Measurements from ENCODE around the gene BRD4.

Gene BRD4

DNA sequence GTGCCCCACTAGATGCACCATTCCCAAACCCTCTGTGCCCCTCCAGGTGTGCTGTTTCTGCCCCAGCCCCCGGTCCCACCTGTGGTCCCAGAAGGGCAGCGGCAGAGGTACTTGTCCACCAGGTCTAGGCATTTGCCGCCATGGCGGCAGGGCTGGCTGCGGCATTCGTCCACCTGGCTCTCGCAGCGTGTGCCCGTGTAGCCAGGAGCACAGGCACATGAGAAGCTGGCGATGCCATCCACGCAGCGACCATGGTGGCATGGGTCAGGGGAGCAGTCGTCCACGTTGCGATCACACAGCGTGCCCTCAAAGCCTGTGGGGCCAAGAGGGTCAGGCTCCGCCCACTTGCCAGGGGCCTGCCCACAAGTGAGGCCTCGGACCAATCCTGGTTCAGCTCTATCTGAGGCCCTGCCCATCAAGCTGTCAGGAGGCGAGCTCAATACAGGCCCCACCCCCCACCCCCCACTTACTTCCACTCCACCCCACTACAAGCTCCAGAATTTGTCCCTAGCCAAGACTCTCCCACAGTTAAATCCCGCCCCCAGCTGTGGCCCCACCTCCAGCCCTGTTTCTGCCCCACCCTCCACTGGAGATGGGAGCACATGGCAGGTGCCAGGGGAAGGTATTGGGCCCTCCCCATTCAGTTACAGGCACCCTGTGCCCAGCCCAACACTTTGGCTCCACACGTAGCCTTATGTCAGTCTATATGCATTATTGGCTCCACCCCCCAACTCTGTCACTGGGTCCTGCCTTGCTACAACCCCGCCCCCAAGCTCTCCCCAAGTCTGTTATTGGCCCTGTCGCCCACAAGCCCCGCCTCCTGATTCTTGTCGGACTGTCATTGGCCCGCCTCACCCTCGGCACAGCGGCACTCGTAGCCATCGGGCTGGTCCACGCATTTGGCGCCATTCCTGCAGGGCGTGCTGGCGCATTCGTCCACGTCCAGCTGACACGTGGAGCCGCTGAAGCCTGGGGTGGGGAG lies 145.0 kb downstream of the BRD4 start:
- H3K9me3 ChIP-seq (ENCODE audit: severe bottlenecking): no peaks in the 10 kb centered on the region
- H3K27me3 ChIP-seq (ENCODE audit: insufficient read depth, low read depth, severe bottlenecking): no peaks in the 10 kb centered on the region
- H3K27ac ChIP-seq: no peak overlapping the region
- TF ChIP-seq, protein P1, sequence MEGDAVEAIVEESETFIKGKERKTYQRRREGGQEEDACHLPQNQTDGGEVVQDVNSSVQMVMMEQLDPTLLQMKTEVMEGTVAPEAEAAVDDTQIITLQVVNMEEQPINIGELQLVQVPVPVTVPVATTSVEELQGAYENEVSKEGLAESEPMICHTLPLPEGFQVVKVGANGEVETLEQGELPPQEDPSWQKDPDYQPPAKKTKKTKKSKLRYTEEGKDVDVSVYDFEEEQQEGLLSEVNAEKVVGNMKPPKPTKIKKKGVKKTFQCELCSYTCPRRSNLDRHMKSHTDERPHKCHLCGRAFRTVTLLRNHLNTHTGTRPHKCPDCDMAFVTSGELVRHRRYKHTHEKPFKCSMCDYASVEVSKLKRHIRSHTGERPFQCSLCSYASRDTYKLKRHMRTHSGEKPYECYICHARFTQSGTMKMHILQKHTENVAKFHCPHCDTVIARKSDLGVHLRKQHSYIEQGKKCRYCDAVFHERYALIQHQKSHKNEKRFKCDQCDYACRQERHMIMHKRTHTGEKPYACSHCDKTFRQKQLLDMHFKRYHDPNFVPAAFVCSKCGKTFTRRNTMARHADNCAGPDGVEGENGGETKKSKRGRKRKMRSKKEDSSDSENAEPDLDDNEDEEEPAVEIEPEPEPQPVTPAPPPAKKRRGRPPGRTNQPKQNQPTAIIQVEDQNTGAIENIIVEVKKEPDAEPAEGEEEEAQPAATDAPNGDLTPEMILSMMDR (IDR thresholded peaks at IDR 0.05; ENCODE audit: low read depth, low read length): no peak
- H3K4me3 ChIP-seq (ENCODE audit: low read depth, low read length): no peak overlapping the region
- no peaks in the 10 kb centered on the region for H3K36me3 ChIP-seq
- no peak for DNase-seq

Measured in WERI-Rb-1 (cell line).